HL-60/S4 (cell line): ENCODE measurements around the gene IFT52.
"Not testable (repeated sequence)": the region's sequence is repeated elsewhere in the genome, so short reads cannot be mapped to it uniquely, and the experiment has no call there.

Experiments
- in situ Hi-C: fragments of 300-500 bp; cut with MboI; formaldehyde crosslinking; loops from 2 replicates; pipeline ENCODE4 v1.14.3; 2022; ENCODE audit warnings: low sequenced_read_pairs

Gene IFT52

DNA sequence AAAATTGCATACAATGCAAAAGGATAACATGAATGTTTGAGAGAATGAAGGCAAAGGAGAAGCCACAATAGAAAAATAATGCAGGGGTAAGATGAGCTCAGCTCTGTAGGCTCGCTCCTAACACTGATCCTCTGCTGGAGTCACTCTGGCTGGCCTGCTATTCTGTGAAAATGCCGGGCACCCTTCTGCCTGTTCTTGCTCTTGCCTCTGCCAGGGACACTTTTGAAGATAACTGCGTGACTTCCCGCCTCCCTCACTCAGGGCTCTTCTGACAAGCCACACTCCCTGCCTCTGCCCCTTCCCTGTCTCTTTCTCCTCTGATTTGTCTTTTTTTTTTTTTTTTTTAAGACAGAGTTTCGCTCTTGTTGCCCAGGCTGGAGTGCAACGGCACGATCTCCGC, 40.9 kb downstream of the IFT52 start:
- in situ Hi-C loops, result no loop called here

- in situ Hi-C loops, result no loop called here
Measured at GRCh38 chr20:43636429-43636828, 45.7 kb downstream of the IFT52 start.

- in situ Hi-C loops, result no loop called here
Measured at GRCh38 chr20:43642548-43642947, 51.8 kb downstream of the IFT52 start.

- in situ Hi-C loops, result no loop called here
Measured at GRCh38 chr20:43650997-43651525, 60.3 kb downstream of the IFT52 start.

DNA sequence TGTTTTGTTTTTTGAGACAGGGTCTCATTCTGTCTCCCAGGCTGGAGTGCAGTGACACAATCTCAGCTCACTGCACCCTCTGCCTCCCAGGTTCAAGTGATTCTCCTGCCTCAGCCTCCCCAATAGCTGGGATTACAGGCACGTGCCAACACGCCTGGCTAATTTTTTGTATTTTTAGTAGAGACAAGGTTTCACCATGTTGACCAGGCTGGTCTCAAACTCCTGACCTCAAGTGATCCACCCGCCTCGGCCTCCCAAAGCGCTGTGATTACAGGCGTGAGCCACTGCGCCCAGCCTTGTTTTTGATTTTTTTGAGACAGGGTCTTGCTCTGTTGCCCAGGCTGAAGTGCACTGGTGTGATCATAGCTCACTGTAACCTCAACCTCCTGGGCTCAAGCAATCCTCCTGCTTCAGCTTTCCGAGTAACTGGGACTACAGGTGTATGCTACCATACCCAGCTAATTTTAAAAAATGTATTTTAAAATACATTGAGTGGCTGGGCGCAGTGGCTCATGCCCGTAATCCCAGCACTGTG, 61.0 kb downstream of the IFT52 start:
- in situ Hi-C loops, result not testable (repeated sequence)

DNA sequence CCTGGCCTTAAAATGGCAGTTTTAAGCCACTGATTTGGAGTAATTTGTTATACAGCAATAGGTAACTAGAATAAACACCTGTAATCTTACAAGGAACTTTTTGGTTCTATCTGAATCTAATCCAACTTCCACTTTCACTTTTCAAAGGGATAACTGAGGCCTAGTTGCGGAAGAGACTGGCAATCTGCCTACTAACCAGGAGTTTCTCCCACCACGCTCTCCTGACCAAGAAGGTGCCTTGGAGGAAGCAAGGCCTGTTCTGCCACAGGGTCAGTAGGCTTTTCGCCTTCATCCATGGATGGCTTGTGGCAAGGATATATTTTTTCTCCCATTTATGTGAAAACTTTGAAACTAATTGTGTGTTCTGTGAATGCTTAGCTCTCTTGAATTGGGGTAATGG, 63.2 kb downstream of the IFT52 start:
- in situ Hi-C loops, result no loop called here

DNA sequence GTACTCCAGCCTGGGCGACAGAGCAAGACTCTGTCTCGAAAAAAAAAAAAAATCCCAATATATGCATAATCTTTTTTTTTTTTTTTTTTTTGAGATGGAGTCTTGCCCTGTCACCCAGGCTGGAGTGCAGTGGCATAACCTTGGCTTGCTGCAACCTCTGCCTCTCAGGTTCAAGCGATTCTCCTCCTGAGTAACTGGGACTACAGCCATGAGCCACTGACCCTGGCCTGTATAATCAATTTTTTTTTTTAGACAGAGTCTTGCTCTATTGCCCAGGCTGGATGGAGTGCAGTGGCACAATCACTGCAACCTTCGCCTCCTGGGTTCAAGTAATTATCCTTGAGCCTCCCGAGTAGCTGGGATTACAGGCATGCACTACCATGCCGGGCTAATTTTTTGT, 64.4 kb downstream of the IFT52 start:
- in situ Hi-C loops, result not testable (repeated sequence)

GRCh38 chr20:43655937-43656336, 65.2 kb downstream of the IFT52 start:
- in situ Hi-C loops, result no loop called here

GRCh38 chr20:43658069-43658722, 67.5 kb downstream of the IFT52 start:
- in situ Hi-C loops, result no loop called here

- in situ Hi-C loops, result no loop called here
Measured at GRCh38 chr20:43658723-43659419, 68.1 kb downstream of the IFT52 start.

GRCh38 chr20:43662943-43663655, 72.4 kb downstream of the IFT52 start:
- in situ Hi-C loops, result no loop called here

DNA sequence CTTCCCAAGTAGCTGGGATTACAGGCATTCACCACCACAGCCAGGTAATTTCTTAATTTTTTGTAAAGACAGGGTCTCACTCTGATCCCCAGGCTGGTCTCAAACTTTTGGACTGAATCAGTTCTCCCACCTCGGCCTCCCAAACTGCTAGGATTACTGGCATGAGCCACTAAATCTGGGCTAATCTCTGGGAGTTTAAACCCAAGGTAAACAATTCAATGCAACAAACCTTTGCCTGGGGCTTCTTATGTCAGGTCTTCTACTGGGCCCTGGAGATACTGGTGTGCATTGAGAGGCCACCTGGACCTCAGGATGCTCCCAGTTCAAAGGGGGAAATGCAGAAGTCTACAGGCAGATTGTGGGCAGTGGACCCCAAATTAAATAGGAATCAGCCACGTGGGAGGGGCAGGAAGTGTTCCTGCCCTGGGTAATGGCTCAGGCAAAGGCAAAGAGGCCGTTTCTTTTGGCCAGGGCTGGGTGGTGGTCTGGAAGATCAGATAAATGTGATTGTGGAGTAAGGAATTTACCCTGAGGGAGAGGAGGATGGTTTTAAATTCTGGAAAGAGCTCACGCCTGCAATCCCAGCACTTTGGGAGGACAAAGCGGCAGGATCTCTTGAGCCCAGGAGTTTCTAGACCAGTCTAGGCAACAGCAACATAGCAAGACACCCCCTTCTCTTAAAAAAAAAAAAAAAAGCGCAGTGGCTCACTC, 74.9 kb downstream of the IFT52 start:
- in situ Hi-C loops, result no loop called here

DNA sequence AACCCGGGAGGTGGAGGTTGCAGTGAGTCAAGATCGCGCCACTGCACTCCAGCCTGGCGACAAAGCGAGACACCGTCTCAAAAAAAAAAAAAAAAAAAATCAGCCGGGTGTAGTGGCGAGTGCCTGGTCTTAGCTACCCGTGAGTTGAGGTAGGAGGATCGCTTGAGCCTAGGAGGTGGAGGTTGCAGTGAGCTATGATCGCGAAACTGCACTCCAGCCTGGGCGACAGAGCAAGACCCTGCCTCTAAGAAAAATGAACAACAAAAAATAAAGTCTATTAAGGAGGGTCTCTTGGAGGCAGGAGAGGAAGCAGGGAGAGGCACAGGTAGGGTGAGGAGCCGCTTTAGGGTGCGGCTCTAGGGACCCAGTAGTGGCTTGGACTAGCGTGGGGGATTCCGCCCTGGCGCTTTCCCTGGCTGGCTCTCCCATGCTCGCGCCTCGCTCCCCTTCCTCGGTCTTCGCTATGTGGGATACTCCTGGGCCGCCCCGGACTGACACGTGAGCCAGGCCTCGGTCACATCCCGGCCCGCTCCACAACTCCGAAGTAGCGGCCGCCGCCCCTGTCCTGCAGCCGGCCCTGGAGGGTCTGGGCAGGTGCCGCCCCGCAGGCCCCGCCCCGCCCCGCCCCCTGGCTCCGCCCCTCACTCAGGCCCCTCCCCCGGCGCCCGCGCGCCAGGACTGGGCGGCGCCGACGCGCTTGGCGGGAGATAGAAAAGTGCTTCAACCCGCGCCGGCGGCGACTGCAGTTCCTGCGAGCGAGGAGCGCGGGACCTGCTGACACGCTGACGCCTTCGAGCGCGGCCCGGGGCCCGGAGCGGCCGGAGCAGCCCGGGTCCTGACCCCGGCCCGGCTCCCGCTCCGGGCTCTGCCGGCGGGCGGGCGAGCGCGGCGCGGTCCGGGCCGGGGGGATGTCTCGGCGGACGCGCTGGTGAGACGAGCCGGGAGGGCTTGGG, 75.9 kb downstream of the IFT52 start, which contains the start of gene MYBL2:
MYBL2 (plus strand) TSS at position 739 of the 953 bp plus-strand sequence; CDS start at position 909, 170 bp downstream.
- in situ Hi-C loops, result no loop called here

- in situ Hi-C loops, result no loop called here
Measured at GRCh38 chr20:43667341-43668132, 76.8 kb downstream of the IFT52 start.

GRCh38 chr20:43669332-43669731, 78.6 kb downstream of the IFT52 start:
- in situ Hi-C loops, result no loop called here

DNA sequence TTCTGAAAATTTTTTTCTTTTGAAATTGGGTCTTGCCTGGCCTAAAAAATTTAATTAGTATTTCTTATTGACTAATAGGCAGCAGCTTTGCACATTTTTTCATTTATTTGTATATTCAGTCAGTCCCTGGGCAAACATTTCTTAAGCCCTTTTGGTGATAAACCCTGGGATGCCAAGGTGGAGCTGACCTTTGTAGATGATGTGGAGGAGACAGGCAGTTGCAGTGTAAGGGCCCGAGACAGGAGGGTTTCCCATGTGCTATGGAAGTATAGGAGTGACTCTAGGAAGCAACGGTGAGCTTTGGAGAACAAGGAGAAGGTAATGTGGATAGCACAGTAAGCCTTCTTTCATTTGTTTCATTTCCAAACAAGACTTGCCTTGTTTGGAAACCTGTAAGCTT, 79.7 kb downstream of the IFT52 start:
- in situ Hi-C loops, result no loop called here

DNA sequence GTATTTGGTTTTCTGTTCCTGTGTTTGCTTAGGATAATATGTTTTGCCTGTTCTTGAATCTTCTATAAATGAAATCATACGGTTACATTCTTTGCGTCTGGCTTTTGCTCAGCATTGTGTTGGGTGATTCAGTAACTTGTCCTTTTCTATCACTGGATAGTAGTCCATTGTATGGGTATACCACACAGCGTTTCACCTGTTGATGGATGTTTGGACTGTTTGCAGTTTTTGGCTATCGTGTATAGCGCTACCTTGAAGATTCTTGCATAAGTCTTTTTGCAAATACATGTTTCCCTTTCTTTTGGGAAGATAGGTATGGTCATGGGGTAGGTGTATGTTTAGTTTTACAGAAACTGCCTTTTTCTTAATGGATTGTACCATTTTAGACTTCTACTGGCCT, 85.6 kb downstream of the IFT52 start:
- in situ Hi-C loops, result no loop called here

DNA sequence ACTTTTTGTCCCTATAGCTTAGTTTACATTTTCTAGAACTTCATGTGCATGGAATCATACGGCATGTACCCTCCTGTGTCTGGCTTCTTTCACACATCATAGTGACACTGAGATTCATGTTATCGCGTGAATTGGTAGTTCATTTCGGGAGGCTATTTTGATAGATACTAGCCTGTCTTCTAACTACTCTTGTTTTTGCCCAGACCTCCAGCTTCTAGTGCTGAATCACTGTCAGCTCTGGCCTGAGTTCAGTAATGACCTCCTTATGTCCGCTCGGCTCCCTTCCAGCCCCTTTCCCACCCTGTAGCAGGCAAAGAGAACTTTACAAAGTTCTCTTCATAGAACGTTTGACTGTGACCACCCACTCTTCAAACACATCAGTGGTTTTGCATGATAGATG, 90.2 kb downstream of the IFT52 start:
- in situ Hi-C loops, result no loop called here

DNA sequence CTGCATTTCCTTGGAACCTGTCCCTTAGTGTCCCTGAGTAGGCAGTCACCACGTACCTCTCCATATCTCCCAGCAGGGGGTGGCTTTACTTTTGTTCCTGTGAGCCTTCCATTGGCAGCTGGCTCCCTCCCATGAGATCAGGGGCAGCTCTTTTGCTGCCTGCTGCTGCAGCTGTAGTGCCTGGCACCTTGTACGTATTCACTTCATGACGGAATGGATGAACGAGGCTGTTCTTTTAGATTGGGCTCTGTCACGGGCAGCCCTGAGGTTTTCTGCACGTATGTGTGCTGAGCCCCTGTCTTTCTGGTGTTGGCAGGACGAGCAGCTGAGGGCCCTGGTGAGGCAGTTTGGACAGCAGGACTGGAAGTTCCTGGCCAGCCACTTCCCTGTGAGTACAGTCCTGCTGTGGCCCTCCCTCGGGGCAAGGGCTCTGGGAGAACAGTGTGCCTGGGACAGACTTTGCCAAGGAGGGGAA, 90.8 kb downstream of the IFT52 start:
- in situ Hi-C loops, result no loop called here
